SU-DHL-6 (cell line): ENCODE measurements around the gene DDX24.

Source experiments
- H2AFZ ChIP-seq: fragments of 200-600 bp; sonication (generic); 2 replicates; pipeline ENCODE4 v1.6.1; 2014; ENCODE audit warnings: low read depth, mild to moderate bottlenecking, moderate library complexity, mixed read lengths, antibody characterized with exemption, low read length; ENCODE audit not compliant: severe bottlenecking
- H3F3A ChIP-seq: fragments of 200-600 bp; shearing (Covaris generic); 2 replicates; pipeline ENCODE4 v1.6.0; 2016; ENCODE audit warnings: antibody characterized with exemption, mild to moderate bottlenecking; ENCODE audit not compliant: insufficient read depth
- H3K27ac ChIP-seq: fragments of 200-600 bp; sonication (generic); 2 replicates; pipeline ENCODE4 v1.5.1; 2016; ENCODE audit warnings: low read depth, mild to moderate bottlenecking, low read length, moderate library complexity, mixed read lengths
- H3K27me3 ChIP-seq: fragments of 200-600 bp; sonication (generic), shearing (Covaris generic); 2 replicates; pipeline ENCODE4 v1.6.0; 2014; ENCODE audit warnings: mild to moderate bottlenecking, low read length
- H3K36me3 ChIP-seq: fragments of 200-600 bp; sonication (generic); 2 replicates; pipeline ENCODE4 v1.6.1; 2014; ENCODE audit warnings: mild to moderate bottlenecking, low read length, mixed read lengths
- H3K4me2 ChIP-seq: fragments of 300-600, 200-600 bp; shearing (Covaris generic), sonication (generic); 2 replicates; pipeline ENCODE4 v1.6.0; 2014; ENCODE audit warnings: low read length, low read depth, mild to moderate bottlenecking; ENCODE audit not compliant: poor library complexity, severe bottlenecking
- H3K4me3 ChIP-seq: fragments of 200-600 bp; sonication (generic); 2 replicates; pipeline ENCODE4 v1.5.1; 2014; ENCODE audit warnings: antibody characterized with exemption, low read length, mild to moderate bottlenecking, mixed read lengths; ENCODE audit not compliant: insufficient read depth, poor library complexity, severe bottlenecking
- H3K79me2 ChIP-seq: fragments of 200-600 bp; sonication (generic); 2 replicates; pipeline ENCODE4 v1.6.1; 2014; ENCODE audit warnings: mild to moderate bottlenecking, low read length, moderate library complexity; ENCODE audit not compliant: insufficient read depth
- H3K9ac ChIP-seq: fragments of 200-600 bp; sonication (generic); 2 replicates; pipeline ENCODE4 v1.7.0; 2014; ENCODE audit warnings: mild to moderate bottlenecking, low read length
- H3K9me2 ChIP-seq: fragments of 200-600 bp; sonication (generic); replicated peaks from 2 replicates; pipeline ENCODE4 v1.6.1; 2014; ENCODE audit warnings: low read length; ENCODE audit not compliant: insufficient read depth
- H3K9me3 ChIP-seq: fragments of 200-600 bp; sonication (generic); 2 replicates; pipeline ENCODE4 v1.6.1; 2014; ENCODE audit warnings: low read length, mixed read lengths; ENCODE audit not compliant: insufficient read depth
- H4K20me1 ChIP-seq: fragments of 200-600 bp; sonication (generic); 2 replicates; pipeline ENCODE4 v1.6.1; 2014; ENCODE audit warnings: low read depth, mild to moderate bottlenecking, antibody characterized with exemption, low read length, moderate library complexity, mixed read lengths
- EZH2phosphoT487 ChIP-seq: fragments of 200-600 bp; sonication (generic), shearing (Covaris generic); conservative IDR thresholded peaks from 2 replicates; pipeline ENCODE4 v1.6.1; 2018; ENCODE audit warnings: mild to moderate bottlenecking, antibody characterized with exemption, low read length, moderate library complexity, mixed read lengths
- TF ChIP-seq, protein P1 (sequence below): fragments of 200-600 bp; sonication (generic); IDR thresholded peaks from one replicate; pipeline ENCODE4 v1.5.1; 2017; ENCODE audit warnings: antibody characterized with exemption, mild to moderate bottlenecking, low read length, moderate library complexity; ENCODE audit not compliant: insufficient read depth, poor library complexity, severe bottlenecking

The DDX24 gene

DNA sequence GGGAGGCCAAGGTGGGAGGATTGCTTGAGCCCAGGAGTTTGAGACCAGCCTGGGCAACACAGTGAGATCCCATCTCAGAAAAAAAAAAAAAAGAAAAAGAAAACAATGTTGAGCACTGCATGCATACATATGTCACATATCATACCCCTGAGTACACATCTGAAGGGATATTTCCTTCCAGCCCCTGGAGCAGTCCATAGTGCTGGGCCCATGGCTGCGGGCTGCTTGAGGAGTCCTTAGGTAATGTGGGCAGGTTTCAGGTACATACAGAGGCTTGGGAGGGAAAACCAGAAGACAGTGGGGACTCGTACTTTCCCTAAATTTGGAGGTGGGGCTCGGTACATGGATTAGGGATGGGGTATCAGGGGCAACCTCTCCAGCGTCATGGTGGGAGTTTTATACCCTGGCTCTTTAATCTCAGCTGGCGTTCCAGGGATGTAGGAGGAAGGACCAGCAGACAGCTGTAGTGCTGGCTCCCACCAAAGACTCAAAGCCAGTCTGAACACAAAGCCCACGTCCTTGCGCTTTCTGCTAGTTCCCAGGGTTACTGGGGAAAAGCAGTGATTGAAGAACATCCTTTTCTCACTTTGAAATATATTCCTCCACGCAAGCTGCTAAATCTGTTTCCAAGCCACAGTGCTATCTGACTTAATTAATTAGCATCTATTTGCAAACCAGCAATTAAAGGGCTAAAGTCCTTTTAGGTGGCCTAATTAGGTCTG, 49.7 kb downstream of the DDX24 start:
- Histone ChIP-seq H3K9ac (no peak overlapping the region), H3K9me2 (no peaks in the 10 kb centered on the region), H3K9me3 (no peaks in the 10 kb centered on the region), H2AFZ (no peak overlapping the region), H3K4me2 (no peak overlapping the region), H3F3A (no peaks in the 10 kb centered on the region), H3K36me3 (no peaks in the 10 kb centered on the region), H3K27ac (no peak overlapping the region), H3K27me3 (no peaks in the 10 kb centered on the region), H3K4me3 (no peak overlapping the region), H3K79me2 (no peaks in the 10 kb centered on the region), H4K20me1 (no peaks in the 10 kb centered on the region)
- TF ChIP-seq EZH2phosphoT487 = no peak
- TF ChIP-seq, protein P1, sequence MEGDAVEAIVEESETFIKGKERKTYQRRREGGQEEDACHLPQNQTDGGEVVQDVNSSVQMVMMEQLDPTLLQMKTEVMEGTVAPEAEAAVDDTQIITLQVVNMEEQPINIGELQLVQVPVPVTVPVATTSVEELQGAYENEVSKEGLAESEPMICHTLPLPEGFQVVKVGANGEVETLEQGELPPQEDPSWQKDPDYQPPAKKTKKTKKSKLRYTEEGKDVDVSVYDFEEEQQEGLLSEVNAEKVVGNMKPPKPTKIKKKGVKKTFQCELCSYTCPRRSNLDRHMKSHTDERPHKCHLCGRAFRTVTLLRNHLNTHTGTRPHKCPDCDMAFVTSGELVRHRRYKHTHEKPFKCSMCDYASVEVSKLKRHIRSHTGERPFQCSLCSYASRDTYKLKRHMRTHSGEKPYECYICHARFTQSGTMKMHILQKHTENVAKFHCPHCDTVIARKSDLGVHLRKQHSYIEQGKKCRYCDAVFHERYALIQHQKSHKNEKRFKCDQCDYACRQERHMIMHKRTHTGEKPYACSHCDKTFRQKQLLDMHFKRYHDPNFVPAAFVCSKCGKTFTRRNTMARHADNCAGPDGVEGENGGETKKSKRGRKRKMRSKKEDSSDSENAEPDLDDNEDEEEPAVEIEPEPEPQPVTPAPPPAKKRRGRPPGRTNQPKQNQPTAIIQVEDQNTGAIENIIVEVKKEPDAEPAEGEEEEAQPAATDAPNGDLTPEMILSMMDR = no peak

- Histone ChIP-seq H3K27ac (no peak overlapping the region), H3K9me2 (no peaks in the 10 kb centered on the region), H3K4me3 (no peak overlapping the region), H3K79me2 (no peaks in the 10 kb centered on the region), H3K36me3 (no peaks in the 10 kb centered on the region), H4K20me1 (no peaks in the 10 kb centered on the region), H3F3A (no peaks in the 10 kb centered on the region), H3K9ac (no peak overlapping the region), H3K9me3 (no peaks in the 10 kb centered on the region), H2AFZ (no peak overlapping the region), H3K4me2 (no peak overlapping the region), H3K27me3 (no peaks in the 10 kb centered on the region)
- TF ChIP-seq, protein P1 = no peak
- no peak for TF ChIP-seq EZH2phosphoT487
These were observed 50.4 kb downstream of the DDX24 start for GRCh38 chr14:94030571-94030970.

DNA sequence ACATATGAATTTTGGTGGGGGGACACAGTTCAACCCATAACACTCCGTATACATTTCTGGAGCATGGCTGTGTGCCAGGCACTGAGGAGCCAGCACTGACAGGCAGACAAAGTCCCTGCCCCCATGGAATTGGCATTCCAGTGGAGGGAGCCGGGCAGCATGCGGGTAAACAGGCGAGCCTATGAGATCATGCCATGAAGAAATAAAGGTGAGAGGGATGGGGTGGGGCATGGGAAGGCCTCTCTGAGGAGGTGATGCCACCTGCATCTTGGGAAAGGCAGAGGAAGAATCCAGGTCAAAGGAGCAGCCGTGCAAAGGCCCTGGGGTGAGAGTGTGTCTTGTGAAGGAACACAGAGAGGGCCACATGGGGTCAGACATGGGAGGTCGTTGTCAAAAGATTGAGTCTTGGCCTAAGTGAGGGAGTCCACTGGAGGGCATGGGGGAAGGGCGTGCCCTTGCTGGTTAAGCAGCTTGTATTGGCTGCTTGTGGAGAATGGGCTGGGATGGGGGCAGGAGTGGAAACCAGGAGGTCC, 51.3 kb downstream of the DDX24 start:
- Histone ChIP-seq H3K4me3 (no peak overlapping the region), H3K4me2 (no peak overlapping the region), H4K20me1 (no peaks in the 10 kb centered on the region), H3K79me2 (no peaks in the 10 kb centered on the region), H3K9ac (no peak overlapping the region), H2AFZ (no peak overlapping the region), H3K27ac (no peak overlapping the region), H3F3A (no peaks in the 10 kb centered on the region), H3K27me3 (no peaks in the 10 kb centered on the region), H3K9me3 (no peaks in the 10 kb centered on the region), H3K9me2 (no peaks in the 10 kb centered on the region), H3K36me3 (no peaks in the 10 kb centered on the region)
- TF ChIP-seq EZH2phosphoT487 = no peak
- TF ChIP-seq, protein P1 = no peak
